NT2/D1 (cell line): ENCODE data around the gene CTU2.
A peak's percentile ranks its signal among the peaks of the same experiment; 100 is the strongest.
"Not testable (repeated sequence)": the region's sequence is repeated elsewhere in the genome, so short reads cannot be mapped to it uniquely, and the experiment has no call there.

Experiments
- DNase-seq: peaks from one replicate; pipeline ENCODE4 v3.0.0-alpha.2; 2011; ENCODE audit warnings: low read depth, low spot score
- H3K27me3 ChIP-seq: 2 replicates; pipeline ENCODE4 v1.6.0; 2011; ENCODE audit warnings: mild to moderate bottlenecking; ENCODE audit not compliant: insufficient read length, insufficient read depth
- H3K36me3 ChIP-seq: 2 replicates; pipeline ENCODE4 v1.6.1; 2011; ENCODE audit warnings: mild to moderate bottlenecking, low read length, mixed read lengths; ENCODE audit not compliant: insufficient read depth, insufficient read length
- H3K4me1 ChIP-seq: 2 replicates; pipeline ENCODE4 v1.5.1; 2011; ENCODE audit not compliant: insufficient read depth, insufficient read length
- H3K4me3 ChIP-seq: 2 replicates; pipeline ENCODE4 v1.5.1; 2011; ENCODE audit warnings: low read depth; ENCODE audit not compliant: insufficient read length
- H3K9ac ChIP-seq: 2 replicates; pipeline ENCODE4 v1.6.0; 2011; ENCODE audit warnings: low read depth; ENCODE audit not compliant: insufficient read length
- H3K9me3 ChIP-seq: 2 replicates; pipeline ENCODE4 v1.5.1; 2011; ENCODE audit warnings: mild to moderate bottlenecking, low read length; ENCODE audit not compliant: insufficient read depth
- SUZ12 ChIP-seq: IDR thresholded peaks from 2 replicates; pipeline ENCODE4 v1.6.1; 2011; ENCODE audit not compliant: insufficient read length, insufficient read depth; ENCODE audit errors: extremely low read depth
- YY1 ChIP-seq: IDR thresholded peaks from 2 replicates; pipeline ENCODE4 v1.6.1; 2011; ENCODE audit not compliant: insufficient read length, insufficient read depth
- ZNF274 ChIP-seq: IDR thresholded peaks from 2 replicates; pipeline ENCODE4 v1.6.1; 2011; ENCODE audit warnings: mild to moderate bottlenecking, low read depth, low read length

The CTU2 gene

DNA sequence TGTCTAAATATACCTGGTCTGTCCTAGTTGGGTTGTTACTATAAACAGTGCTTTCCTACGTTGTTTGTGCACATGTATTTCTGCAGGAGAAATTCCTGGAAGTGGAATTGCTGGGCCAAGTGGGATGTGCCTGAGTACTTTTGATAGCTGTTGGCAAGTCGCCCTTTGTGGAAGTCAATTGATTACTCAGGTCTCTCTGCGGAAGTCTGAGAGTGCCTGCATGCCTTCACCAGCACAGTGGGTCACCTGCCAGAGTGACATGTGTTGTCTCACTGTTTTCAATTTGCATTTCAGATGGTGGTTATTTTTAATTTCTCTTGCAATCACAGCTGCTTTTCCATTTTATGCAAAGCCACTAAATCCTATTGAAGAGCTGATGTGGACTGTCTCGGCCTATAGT is 41.2 kb upstream of the CTU2 start:
- no peak overlapping the region for H3K4me3 ChIP-seq
- H3K27me3 ChIP-seq = no peaks in the 10 kb centered on the region
- H3K9ac ChIP-seq = peak overlapping the region; percentile 4
- H3K4me1 ChIP-seq = no peaks in the 10 kb centered on the region
- H3K9me3 ChIP-seq = no peaks in the 10 kb centered on the region
- TF ChIP-seq ZNF274 (no peak), SUZ12 (no peak), YY1 (no peak)
- peaks cover 20% of the 10 kb centered on the region for H3K36me3 ChIP-seq
- no peak for DNase-seq

GRCh38 chr16:88665570-88665969 is 40.7 kb upstream of the CTU2 start:
- H3K9me3 ChIP-seq = no peaks in the 10 kb centered on the region
- peaks cover 19% of the 10 kb centered on the region for H3K36me3 ChIP-seq
- no peak overlapping the region for H3K9ac ChIP-seq
- H3K27me3 ChIP-seq = no peaks in the 10 kb centered on the region
- H3K4me3 ChIP-seq = no peak overlapping the region
- no peak for TF ChIP-seq ZNF274
- TF ChIP-seq YY1 = no peak
- TF ChIP-seq SUZ12 = no peak
- no peak for DNase-seq
- no peaks in the 10 kb centered on the region for H3K4me1 ChIP-seq

DNA sequence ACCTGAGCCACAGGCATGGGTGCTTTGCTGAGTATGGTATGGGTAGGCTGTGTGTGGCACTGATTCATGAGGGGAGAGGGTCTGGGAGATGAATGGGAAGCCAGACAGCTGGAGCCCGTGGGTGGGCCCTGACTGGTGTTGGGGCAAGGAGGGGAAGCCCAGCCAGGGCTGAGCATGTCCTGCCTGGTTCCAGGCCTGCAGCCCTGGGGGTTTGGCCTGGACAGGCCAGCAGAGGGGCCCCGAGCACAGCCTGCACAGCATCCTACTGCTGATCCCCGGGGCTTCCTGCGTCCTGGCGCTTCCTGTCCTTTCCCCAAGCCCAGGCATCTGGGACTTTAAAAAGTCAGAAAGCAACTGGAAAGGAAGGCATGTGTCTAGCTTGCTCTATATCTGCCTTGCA is 38.8 kb upstream of the CTU2 start:
- peaks cover 21% of the 10 kb centered on the region for H3K36me3 ChIP-seq
- no peak for DNase-seq

DNA sequence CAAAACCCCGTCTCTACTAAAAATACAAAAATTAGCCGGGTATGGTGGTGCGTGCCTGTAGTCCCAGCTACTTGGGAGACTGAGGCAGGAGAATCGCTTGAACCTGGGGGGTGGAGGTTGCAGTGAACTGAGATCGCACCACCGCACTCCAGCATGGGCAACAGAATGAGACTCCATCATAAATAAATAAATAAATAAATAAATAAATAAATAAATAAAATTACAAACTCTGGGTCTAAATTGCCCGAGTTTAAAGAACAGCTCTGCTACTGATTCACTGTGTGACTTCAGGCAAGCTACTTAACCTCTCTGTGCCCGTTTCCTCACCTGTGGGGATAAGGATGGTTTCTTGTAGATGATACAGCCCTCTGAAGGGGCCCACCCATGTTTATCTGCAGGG is 36.8 kb upstream of the CTU2 start:
- H3K36me3 ChIP-seq = peaks cover 34% of the 10 kb centered on the region
- H3K27me3 ChIP-seq, H3K9me3 ChIP-seq, H3K9ac ChIP-seq, DNase-seq, H3K4me3 ChIP-seq, H3K4me1 ChIP-seq: not testable (repeated sequence)

More for the DNA sequence above, 38.8 kb upstream of the CTU2 start:
- TF ChIP-seq SUZ12 (no peak), ZNF274 (no peak), YY1 (no peak)
- Histone ChIP-seq H3K9ac (no peak overlapping the region), H3K27me3 (no peaks in the 10 kb centered on the region), H3K4me3 (no peak overlapping the region), H3K9me3 (no peaks in the 10 kb centered on the region), H3K4me1 (peaks cover 4% of the 10 kb centered on the region)

DNA sequence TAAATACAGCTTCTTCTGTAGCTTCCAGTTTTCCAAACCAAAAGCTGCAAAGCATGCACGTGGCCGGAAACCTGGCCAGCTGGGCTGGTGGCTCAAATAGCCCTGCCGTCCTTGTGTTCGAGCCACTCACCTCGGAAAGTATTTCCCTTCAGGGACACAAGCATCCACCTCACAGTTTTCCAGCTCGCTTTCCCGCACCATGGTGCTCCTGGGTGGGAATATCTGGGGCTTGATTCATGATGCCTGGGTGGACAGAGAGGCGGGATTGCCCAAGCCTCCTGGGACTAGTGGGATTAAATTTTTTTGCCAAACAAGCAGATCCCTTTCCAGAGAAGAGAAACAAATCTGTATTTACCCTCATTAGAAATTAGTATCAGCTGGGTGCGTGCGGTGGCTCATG is 36.3 kb upstream of the CTU2 start:
- Histone ChIP-seq H3K9ac (no peak overlapping the region), H3K36me3 (peaks cover 37% of the 10 kb centered on the region), H3K9me3 (no peaks in the 10 kb centered on the region), H3K27me3 (no peaks in the 10 kb centered on the region), H3K4me3 (no peak overlapping the region), H3K4me1 (peaks cover 6% of the 10 kb centered on the region)
- DNase-seq = no peak
- TF ChIP-seq YY1 (no peak), SUZ12 (no peak), ZNF274 (no peak)

- Histone ChIP-seq H3K36me3 (peaks cover 49% of the 10 kb centered on the region), H3K27me3 (no peaks in the 10 kb centered on the region), H3K4me1 (peaks cover 6% of the 10 kb centered on the region), H3K4me3 (no peak overlapping the region), H3K9ac (no peak overlapping the region), H3K9me3 (no peaks in the 10 kb centered on the region)
- no peak for TF ChIP-seq YY1
- no peak for TF ChIP-seq SUZ12
- TF ChIP-seq ZNF274 = no peak
- DNase-seq = no peak
Measured at GRCh38 chr16:88671806-88672205, 34.5 kb upstream of the CTU2 start.

DNA sequence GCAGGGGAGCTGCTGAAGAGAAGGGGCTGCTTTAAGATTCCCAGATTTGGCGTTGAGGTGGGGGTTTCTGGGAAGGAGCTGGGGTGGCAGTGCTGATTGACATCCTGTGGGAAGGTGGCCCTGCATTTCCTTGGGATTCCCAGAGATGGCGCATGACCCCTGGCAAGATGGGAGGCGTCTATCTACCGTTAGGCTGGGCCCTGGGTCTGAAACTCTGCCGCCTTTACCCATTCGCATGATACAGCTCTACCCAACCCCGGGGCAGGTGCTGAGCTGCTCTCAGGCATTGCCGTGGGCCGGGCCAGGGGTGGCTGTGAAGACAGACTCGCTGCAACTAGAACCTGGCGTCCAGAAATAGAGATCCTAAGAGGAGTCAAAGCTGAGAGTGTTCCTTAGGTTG is 33.5 kb upstream of the CTU2 start:
- Histone ChIP-seq H3K4me1 (peaks cover 12% of the 10 kb centered on the region), H3K9me3 (no peaks in the 10 kb centered on the region), H3K27me3 (no peaks in the 10 kb centered on the region), H3K36me3 (peaks cover 51% of the 10 kb centered on the region), H3K4me3 (no peak overlapping the region), H3K9ac (peak overlapping the region; percentile 8)
- DNase-seq = peak; percentile 46
- no peak for TF ChIP-seq SUZ12

GRCh38 chr16:88673716-88674379 is 32.5 kb upstream of the CTU2 start:
- H3K4me1 ChIP-seq = peaks cover 15% of the 10 kb centered on the region
- TF ChIP-seq YY1 (no peak), SUZ12 (no peak), ZNF274 (no peak)
- H3K4me3 ChIP-seq = no peak overlapping the region
- peaks cover 47% of the 10 kb centered on the region for H3K36me3 ChIP-seq
- H3K9me3 ChIP-seq = no peaks in the 10 kb centered on the region
- H3K9ac ChIP-seq = no peak overlapping the region
- H3K27me3 ChIP-seq = no peaks in the 10 kb centered on the region
- DNase-seq = no peak
